HG03159 (cell line): Measurements from ENCODE around the gene KRTAP13-4.

ENCODE experiments used
- ATAC-seq: cut with Tn5 transposase; IDR thresholded peaks from one replicate; pipeline ENCODE4 v1.9.1; 2021; ENCODE audit warnings: mild to moderate bottlenecking, moderate library complexity; ENCODE audit not compliant: unreplicated experiment

Gene KRTAP13-4, protein sequence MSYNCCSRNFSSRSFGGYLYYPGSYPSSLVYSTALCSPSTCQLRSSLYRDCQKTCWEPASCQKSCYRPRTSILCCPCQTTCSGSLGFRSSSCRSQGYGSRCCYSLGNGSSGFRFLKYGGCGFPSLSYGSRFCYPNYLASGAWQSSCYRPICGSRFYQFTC

GRCh38 chr21:30430170-30430655, at the start of gene KRTAP13-4:
Gene KRTAP13-4 (plus strand): TSS chr21:30430220. CDS start chr21:30430276, 56 bp downstream.
- no peak for ATAC-seq

DNA sequence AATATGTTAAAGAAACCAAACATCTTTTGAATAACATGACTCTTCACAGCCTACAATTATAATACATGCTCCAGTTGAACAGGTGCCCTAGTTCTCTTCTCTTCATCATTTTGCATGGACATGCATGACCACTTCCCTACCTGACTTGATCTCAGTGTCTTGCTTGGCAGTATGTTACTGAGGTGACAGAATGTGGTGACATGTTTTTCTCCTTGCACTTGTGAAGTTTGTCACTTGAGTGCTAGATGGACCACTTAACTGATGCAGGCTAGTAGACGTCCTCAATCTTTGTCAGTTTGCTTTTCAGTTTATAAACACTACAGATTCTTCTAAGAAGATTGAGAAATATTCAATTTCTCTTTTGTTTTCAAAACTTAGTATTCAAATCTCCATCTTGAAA, 47.8 kb upstream of the KRTAP13-4 start:
- no peak for ATAC-seq

- no peak for ATAC-seq
Observed at GRCh38 chr21:30391492-30392025, 38.5 kb upstream of the KRTAP13-4 start.

GRCh38 chr21:30395731-30396130, 34.3 kb upstream of the KRTAP13-4 start, which contains the start of gene KRTAP13-1:
Gene KRTAP13-1 (plus strand): TSS chr21:30396031. CDS start chr21:30396087, 56 bp downstream.
- ATAC-seq = no peak

- no peak for ATAC-seq
Observed at GRCh38 chr21:30408782-30409494, 21.1 kb upstream of the KRTAP13-4 start.

- no peak for ATAC-seq
Observed at GRCh38 chr21:30415993-30416392, 14.0 kb upstream of the KRTAP13-4 start.

DNA sequence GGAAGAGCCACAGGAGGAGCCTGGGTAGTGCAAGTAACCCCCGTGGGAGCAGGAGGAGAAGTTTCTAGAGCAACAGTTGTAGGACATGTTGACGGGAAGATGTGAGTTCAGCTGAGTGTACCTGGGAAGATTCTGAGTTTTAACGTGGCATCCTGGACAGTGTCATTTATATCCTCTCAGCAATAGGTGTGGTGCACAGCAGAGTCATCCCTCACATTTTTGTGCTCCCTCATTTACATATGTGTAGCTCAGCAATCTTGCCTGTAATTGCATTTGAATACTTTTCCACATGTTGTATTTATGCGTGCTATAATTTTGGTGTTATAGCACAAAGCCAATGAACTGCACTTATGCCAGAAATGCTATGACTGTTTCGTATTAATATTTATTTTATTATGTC, 4.2 kb upstream of the KRTAP13-4 start, which contains the start of gene KRTAP13-3:
TSS of gene KRTAP13-3 (minus strand) at position 101 of the 400 bp plus-strand sequence. CDS start at position 87, 14 bp downstream.
- no peak for ATAC-seq

DNA sequence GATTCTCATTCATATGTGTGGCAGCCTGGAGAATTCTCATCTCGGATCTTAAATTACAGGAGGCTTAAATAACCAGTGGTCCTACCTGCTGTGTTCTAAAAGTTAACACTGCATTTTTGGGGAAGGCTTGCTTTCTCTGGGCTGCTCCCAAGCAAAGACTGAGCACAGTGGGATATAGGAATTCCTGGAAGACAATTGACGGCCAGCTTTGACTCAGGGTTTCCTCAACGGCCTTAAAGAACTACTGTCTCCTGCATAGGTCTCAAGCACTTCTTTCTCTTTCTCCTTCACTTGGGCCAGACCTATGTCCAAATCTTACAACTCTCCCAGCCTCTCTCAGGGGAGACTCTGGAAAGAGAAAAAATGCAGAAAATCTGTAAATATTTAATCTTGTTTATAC, 3.3 kb upstream of the KRTAP13-4 start:
- no peak for ATAC-seq

GRCh38 chr21:30434033-30434631, 4.1 kb downstream of the KRTAP13-4 start:
- ATAC-seq = no peak

DNA sequence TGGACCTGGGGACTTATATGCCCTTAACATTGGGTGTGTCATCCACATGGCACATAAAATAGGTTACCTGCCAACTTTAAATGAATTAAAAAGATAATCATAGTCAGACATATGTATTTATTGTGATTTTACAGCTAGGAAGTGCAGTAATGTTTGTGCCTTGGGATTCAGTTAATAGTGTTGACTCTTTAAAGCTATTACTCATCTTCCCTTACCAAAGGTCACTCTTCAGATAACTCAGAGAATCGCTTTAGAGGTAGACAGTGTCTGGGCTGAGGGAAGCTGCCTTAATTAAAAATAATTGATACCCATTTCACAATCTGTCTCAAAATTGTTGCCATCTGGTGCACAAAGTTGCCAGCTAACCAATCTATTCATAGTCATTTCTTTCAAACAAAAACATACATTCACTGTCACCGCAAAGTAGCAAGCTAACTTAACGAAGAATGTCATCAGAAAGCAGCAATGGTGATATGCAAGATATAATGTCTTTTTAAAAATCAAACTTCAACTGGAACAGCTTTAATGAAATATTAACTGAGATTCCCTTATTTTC, 7.1 kb downstream of the KRTAP13-4 start:
- ATAC-seq = no peak

DNA sequence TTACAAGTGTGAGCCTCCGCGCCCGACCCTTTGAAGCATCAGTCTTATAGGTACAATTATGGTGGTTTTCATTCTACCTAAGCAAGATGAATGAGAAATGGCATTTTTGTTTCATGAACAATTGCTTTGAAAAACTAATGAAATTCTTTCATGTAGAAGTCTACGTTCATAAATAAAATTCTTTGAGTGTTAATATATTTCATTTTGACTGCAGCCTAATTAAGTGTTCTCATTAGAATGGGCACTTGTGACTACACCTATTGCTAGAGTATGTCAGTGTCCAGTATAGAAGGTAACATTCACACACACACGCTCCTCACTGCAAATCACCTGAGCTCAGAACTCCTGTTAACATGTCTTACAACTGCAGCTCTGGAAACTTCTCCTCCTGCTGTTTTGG, 10.0 kb downstream of the KRTAP13-4 start, which contains the start of gene KRTAP15-1:
TSS of gene KRTAP15-1 (plus strand) at position 301 of the 400 bp plus-strand sequence. CDS start at position 354, 53 bp downstream.
- no peak for ATAC-seq

GRCh38 chr21:30443226-30443625, 13.2 kb downstream of the KRTAP13-4 start:
- no peak for ATAC-seq

- ATAC-seq = no peak
Observed at GRCh38 chr21:30444204-30444603, 14.2 kb downstream of the KRTAP13-4 start.

- no peak for ATAC-seq
Observed at GRCh38 chr21:30447056-30447455, 17.0 kb downstream of the KRTAP13-4 start.

GRCh38 chr21:30448514-30448913, 18.5 kb downstream of the KRTAP13-4 start:
- no peak for ATAC-seq

GRCh38 chr21:30463713-30464112, 33.7 kb downstream of the KRTAP13-4 start:
- no peak for ATAC-seq

GRCh38 chr21:30468900-30469714, 39.1 kb downstream of the KRTAP13-4 start:
- ATAC-seq = no peak

DNA sequence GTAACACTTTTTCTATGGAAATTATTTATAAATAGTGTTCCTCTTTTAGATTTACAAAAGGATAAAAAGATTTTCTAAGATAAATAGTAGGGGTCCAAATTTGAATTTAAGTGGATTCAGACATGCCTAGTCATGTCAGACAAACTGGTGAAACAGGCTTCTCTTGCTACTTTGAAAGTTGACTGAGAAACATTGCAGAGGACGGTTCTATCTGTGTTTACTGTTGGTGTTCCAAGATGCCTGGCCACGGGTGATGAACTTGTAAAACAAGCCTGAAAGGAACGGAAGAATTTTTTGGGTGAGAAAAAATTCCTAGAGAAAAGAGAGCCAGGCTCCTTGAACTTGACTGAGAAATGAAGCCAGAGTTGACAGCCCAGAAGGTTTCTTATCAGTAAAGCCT, 48.0 kb downstream of the KRTAP13-4 start:
- ATAC-seq = no peak

- ATAC-seq = no peak
Observed at GRCh38 chr21:30479259-30479658, 49.2 kb downstream of the KRTAP13-4 start.

GRCh38 chr21:30480145-30480544, 50.1 kb downstream of the KRTAP13-4 start, which contains the start of gene KRTAP19-1:
Gene KRTAP19-1 (minus strand): TSS chr21:30480367. CDS start chr21:30480317, 50 bp downstream.
- ATAC-seq = no peak
